OCI-M2 (cell line): ENCODE measurements around the gene CLMP.

Source experiments
- DNase-seq: peaks from one replicate; lab custom pipeline; 2025; ENCODE audit not compliant: unreplicated experiment; lab: John Stamatoyannopoulos, UW

The CLMP gene, protein sequence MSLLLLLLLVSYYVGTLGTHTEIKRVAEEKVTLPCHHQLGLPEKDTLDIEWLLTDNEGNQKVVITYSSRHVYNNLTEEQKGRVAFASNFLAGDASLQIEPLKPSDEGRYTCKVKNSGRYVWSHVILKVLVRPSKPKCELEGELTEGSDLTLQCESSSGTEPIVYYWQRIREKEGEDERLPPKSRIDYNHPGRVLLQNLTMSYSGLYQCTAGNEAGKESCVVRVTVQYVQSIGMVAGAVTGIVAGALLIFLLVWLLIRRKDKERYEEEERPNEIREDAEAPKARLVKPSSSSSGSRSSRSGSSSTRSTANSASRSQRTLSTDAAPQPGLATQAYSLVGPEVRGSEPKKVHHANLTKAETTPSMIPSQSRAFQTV

DNA sequence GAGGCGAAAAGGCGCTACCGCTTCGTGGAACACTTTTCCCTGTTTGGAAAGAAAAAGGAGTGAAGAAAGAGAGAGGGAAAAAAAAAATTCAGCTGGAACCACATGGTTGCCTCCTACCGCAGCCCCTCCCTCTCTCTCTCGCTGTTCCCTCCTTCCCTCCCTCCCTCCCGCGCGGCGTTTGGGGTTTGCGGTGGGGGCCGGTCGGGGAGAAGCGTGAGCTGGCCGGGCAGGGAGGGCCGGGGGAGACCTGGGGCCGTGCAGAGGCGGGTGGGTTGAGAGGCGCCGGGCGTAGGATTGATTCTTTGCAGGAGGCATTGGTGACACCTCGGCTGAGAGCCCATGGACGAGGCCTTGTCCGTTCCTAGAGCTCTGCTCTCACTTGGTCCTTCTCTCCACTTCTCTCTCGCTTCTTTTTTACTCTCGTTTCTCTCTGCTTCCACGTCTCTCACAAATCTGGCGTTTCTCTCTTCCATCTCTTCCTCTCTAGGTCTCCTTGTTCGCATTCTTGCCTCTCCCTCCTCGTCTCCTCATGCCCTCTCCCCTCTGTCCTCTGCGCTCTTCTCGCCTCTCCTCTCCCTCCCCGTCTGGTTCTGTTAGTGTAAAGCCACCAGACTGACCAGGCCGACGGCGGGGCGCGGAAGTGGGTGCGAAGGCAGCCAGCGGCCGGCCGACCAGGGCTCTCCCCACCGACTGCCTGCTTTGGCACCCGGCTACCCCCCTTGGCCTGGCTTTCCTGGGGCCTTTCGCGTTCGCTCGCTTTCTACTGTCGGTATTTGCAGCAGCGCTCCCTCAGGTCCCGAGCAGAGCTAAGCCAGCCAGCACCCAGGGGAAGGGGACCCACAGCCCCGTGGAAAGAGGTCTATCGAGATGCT is at the start of gene CLMP:
Gene CLMP (minus strand): TSS at position 61 of the 872 bp plus-strand sequence. CDS start 308 bp downstream, outside the sequence.
- no peak for DNase-seq

DNA sequence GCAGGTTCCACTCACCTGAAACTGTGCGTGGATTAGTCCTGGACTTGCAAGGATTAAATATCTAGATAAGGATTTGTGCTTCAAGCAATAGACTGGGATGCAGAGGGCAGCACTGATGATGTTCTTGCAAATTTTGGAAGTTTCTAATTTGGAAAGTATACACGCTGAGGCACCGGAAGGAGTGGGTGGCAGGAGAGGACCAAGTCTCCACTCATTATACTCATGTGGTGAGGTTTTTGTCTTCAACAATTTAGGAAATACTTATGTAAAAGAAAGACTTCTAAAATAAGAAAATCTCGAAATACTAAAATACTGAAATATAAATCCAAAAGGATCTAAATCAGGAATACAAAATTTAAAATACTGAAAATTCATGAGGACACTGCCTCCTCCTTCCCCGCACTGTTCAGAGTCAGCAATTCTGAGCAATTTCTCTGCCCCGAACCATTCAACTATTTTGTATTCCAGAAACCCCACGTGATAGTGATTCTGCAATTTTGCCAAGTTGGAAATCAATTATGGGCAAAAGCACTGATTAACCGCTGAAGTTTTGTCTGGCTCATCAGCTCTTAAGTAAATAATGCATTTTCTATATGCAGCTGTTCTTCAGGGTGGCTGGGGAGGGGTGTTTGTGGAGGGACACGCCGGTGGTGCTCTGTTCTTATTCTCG is 47.0 kb upstream of the CLMP start:
- no peak for DNase-seq

DNA sequence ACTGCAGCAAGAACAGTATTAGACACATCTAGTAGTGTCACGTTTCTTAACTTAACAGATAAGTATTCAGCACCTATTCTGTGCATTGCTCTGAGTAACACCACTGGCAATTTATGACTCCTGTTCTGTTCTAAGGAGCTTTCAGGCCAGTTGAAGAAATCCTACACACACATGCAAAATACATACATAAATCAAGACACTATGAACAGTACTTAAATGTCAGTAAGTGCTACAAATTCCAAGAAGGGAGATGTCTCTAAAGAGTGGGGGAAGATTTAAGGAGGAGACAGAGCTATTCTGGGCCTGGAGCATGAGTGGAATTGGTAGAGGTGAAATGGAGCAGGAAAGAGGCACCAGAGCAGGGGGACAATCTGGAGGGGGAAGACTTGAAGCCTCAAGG is 46.2 kb upstream of the CLMP start:
- DNase-seq = no peak

DNA sequence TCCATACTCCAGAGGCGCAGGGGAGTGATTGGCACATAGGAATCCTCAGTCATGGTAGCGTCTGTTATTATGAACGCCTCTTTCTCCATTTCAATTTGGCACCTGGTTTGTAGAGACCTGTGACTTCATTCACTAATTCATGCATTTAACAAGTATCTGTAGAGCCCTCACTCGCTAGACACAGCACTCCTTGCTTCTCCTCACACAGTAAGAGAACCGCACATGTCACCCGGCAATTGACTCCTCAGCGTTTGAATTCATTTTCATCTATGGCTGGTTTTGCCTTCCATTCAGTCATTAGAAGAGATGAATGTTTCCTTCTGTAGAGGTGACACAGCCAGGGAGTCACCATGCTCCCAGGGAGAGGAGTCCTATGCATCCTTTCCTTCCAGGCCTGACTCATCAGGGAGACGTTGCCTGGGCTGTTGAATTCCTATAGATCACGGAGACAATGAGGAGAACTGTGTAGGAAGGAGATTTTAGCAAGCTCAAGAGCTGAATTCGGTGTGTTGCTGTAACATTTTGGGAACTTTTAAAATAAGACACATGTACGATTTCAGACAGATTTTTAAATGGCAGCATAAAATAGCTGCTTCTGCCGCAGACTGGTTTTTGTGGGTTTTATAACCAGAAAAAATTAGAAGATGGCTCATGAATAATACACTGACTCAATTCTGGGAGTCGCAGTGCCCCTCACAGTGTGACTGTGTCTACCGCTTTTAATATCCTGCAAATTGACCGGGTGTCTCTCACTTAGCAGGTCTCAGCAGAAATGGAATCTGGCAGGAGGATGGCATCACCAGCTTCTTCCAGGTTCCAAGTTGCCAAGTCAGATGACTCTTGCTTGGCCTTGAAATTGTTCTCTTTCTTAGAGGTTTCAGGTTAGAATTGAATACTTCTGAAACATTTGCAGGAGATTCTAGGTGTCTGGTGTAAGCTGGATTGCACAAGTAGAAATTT is 44.4 kb upstream of the CLMP start:
- DNase-seq = no peak

DNA sequence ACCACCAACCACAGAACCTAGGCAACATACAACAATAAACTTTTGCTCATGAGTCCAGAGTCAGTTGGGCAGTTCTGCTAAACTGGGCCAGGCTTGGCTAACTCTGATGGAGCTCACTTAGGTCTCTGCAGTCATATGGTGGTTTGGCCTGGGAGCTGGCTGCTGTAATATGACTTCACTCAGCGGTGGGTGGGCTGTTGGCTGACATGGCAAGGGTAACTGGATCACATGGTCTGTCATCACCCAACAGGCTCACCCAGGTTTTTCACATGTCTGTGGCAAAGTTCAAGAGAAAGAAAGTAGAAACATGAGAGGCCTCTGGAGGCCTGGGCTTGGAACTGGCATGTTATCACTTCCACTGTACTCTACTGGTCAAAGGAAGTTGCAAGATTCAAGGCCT is 43.2 kb upstream of the CLMP start:
- no peak for DNase-seq

DNA sequence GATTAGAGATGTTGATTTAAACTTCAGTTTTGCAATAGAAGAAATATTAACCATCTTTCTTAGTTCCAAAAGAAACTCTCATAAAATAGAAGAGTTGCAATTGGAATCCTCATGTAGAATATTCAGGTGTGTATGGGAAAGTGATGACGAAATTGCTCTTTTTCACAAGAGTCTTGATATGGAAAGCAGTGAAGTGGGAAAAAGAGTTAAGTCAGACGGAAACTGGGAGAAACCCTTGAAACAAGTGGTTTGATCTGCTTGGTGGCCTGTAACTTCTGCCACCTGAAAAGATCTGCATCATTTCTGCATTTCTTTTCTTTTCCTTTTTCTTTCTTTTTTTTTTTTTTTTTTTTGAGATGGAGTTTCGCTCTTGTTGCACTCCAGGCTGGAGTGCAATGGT is 41.8 kb upstream of the CLMP start:
- DNase-seq = no peak

DNA sequence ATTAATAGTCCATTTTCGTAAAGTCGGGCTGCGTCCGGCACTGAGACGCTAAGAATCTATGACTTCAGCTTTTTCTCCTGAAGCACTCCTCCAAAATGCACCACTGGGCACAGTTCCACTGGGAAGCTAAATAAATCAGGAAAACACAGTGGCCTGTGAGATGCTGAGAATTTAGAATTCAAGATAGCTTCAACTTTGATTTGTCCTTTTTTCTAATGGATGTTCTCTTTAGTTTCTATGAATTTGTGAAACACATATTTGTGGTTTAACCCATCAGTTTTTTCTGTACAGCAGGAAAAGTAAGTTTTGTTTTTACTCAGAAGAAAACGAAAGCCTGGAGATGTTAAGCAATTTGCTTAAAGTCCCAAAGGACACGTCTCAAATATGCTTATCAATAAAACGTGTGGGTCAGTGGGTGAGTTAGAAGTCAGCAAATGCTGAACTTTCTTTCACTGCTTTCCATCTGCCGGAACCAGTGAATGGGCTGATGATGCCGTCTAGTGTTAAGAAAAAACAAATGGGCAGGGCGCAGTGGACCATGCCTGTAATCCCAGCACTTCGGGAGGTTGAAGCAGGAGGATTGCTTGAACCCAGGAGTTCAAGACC is 40.7 kb upstream of the CLMP start:
- DNase-seq = no peak

DNA sequence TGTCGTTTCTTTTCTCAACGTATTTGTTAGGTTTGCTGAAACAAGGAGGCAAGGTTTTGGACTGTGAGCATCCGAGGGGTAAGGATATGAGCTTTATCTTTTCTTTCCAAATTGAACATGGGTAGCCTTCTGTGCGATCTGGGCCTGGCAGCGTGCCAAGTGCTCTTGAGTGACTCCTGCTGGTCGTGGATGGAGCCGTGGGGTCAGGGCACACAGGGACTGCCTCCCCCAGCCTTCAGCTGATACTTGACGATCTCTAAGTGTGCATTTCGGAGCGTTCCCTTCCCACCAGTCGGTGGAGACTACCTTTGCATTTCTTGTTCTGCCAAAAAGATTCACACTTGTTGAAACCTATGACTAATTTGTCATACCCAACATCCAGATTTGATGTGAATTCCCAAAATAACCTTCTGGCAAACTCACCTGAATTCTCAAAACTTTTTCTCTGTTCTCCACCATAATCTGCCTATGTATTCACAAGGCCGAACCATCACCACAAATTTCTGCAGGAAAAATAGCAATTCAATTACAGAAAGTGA is 40.1 kb upstream of the CLMP start:
- no peak for DNase-seq

DNA sequence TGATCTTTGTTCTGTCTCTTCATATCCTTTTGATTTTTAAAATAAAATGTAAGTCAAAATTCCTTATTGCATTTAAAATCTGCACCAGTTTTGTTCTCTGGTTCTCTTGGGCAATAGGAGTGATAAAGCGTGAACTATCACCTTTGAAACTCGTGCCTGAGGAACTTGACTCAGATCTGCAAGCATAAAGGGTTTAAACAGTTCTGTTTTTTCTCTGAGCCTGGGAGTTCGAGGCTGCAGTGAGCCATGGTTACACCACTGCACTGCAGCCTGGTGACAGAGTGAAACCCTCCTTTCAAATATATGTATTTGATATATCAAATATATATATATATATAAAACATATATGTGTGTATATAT is 38.9 kb upstream of the CLMP start:
- no peak for DNase-seq

DNA sequence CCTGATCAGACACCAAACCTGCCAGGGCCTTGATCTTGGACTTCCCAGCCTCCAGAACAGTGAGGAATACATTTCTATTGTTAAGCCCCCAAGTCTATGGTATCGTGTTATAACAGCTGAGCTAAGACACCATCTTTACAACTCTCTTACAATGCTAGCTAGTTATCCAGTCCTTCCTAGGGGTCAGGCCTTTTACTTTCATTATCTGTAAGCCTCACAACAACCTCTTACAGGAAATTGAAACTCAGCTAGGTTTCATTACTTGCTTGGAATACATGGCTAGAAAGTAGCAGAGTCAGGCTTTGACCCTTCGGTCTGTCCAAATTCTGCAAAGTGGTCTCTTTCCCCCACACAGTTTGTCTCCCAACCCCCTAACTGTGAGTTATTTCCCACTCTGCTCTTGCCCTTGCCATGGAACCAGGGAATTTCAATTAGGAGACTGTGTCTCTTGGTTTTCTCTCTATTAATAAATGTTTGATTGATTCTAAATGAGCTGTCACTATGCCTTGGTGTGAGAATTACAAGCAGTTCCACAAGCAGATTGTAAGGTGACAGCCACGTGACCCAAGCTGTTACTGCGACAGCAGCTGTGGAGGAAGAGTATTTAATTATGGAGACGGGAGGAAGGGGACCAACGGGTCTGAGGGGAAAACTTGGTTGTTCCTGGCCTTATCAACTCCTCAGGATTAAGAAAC is 38.4 kb upstream of the CLMP start:
- DNase-seq = no peak

DNA sequence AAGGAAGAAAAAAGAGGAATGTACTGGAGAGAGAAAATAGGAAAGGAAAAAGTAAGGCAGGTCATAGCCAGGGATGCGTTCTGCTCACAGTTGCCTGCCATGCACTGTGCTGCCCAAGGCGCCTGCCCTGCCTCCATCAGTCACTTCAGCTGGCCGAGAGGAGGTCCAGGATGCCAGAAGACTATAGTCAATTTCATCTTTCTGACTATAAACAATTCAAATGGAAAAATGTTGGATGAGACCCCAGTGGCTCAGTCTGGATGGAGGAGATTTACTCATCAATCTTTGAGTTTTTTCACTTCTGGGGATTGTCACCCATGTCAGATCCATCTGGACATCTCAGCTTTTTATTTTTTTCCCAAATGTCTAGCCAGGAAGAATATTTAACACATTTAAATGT is 36.7 kb upstream of the CLMP start:
- no peak for DNase-seq

DNA sequence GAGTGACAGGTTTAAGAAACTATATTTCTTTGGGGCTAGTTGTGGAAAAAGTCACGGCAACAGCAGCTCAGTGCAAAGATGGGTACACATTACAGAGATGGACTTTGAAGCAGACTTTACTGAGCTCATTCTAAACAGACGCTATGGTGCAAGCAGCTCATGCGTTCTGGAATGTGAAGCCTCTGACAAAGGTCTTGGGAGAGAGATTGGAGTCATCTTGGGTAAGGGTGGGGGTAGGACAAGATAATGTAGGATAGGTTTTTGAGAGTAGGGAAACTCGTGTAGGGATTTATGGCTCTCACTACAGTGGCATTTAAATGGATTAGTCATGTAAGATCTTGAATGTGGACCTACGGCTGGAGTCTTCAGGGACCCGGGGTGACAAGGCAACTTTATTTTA is 36.2 kb upstream of the CLMP start:
- no peak for DNase-seq

DNA sequence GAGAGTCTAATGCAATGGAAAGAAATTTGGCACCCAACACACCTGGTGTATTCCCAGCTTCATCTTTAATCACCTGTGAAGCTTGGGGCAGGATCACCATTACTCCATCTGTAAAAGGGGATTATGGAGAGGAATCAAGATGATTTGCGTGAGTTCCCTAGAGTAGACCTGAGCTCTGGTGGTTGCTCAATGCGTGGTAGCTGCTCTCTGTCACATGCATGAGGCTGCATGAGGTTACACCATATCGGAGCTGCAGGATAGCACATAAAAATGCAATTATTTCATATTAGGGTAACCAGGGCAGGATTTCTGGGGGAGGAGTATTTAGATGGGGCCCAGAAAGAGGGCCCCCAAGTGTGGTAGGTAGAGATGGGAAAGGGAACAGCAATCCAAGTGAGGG is 35.3 kb upstream of the CLMP start:
- DNase-seq = no peak

DNA sequence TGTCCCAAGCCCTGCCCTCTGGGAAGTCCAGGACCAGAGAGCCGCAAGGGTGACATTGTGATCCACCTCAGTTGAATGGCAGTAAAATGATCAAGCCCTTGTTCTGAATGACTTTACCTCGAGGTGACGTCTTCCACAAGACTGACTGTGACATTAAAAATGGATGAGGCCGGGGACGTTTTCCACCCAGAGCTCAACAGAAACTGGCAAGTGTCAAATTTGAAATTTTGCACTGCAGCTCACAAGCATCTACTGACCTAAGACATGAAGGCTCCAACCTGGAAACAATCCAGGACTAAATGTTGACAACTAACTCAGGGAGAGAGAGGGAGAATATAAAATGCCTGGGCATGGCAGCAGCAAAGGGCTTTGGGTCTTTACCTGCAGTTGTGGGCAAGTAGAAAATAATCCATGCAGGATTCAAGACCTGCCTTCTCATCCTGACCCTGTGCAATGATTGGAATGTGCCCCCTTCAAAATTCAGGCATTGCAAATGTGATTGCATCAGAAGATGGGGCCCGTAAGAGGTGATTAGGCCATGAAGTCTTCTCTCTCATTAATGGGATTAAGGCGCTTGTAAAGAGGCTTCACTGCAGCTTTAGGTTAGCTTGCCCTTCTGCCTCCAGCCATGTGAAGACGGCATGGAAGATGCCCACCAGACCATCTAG is 33.6 kb upstream of the CLMP start:
- DNase-seq = no peak

DNA sequence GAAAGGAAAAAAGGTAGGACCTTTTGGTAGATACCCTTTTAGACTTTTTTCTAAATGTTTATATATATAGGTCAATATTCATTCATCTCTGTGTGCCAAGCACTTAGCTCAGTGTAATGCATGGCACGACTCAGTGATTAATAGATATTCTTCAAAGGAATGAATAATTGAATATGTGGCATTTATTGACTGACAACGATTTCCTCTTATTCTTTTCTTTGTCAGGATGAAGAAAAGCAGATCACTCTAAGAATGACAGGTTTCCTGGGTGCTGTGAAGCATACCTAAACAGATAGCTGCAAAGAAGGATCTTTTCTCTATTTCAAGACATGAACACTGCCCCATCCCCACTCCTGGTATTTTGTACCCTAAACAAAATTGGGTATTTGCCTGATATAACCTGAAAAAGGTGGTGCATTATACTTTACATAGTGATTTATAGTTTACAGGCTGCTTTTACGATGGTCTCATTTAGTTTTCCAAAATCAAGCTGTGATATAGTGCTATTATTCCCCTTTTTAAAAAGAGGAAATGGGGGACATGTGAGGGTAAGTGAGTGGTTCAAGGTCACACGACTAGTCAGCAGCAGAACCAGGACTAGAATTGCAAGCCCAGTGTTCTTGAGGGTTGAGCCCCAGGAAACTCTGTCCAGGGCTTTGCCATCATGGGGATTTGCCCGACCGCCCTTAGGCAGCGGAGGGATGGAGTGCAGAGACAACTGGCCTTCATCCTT is 32.9 kb upstream of the CLMP start:
- no peak for DNase-seq

DNA sequence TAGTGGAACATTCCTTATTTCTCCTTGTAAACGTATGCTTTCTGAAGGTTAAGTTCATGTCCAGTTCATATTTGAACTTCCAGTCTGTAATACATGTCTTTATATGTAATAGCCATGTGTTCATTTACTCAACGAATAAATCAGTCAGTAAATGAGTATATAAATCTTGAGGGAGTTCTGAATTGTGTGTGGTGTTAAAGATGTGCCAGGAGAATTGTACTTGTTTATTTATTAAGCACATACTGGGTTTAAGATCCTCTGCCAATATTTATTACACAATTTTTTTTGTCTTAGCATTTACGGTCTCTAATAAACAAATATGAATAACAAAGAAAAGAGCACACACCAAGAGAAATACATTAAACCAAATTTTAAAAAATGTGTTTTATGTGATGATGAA is 26.5 kb upstream of the CLMP start:
- no peak for DNase-seq

DNA sequence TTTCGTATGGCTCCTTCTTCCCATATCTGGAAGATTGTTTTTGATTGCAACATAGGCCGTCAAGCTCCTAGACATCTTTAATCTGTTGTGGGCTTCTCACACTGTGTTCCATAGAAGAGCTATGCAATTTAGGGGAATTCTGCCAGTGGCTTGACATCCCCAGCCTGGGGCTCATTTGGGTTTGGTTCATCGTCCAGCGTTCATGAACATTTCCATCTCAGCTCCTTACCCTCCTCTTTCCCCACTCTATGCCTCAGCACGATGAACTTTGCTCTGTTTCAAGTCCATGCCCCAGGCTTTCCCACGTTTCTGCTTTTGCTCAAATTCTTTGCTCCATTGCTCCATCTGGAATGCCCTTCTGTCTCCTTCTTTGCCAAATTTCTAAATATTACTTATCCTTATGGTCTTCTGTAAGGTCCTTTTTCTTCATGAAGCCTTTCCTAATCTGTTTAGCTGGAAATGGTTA is 26.1 kb upstream of the CLMP start:
- DNase-seq = no peak

DNA sequence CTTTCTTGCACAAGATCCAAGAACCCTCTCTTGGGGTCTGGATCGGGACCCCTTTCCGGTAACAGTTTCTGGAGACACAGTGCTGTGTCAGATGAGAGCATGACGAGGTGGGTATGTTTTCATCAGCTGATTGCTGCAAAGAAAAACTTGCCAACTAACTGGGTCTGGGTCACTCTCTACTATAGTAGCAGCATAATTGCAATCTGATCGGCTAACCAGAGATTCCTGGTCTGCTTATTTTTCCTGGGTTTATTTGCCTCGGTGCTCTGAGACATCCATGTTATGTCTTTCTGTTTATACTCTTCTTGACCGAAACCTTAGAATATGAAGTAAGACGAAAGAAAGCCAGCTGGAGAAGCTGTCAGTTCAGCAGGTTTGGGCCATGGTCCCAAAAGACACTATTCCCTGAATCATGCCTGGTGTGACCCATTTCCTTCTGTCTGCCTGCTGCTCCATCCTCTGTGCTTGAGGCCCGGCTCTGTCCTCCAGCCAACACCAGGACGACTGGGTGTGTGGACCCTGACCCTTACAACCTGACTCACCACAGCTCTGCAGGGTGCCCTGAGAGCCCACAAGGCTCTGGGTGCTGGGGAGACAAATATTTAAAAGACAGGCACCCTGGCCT is 24.1 kb upstream of the CLMP start:
- no peak for DNase-seq
